CD14-positive monocyte (primary cell): ENCODE results near the gene AP2B1. TPM values are rescaled to one million over a fixed set of nuclear protein-coding genes. Genes with fewer than 3 reads are reported as not detected.

Source experiments
- DNase-seq, 3 donors: peaks; one replicate each; pipeline ENCODE4 v3.0.0-alpha.2; 2011 to 2022
- H2AFZ ChIP-seq: 2 replicates; pipeline ENCODE4 v1.6.0; 2012; ENCODE audit warnings: mild to moderate bottlenecking, low read depth, low read length, inconsistent platforms; ENCODE audit not compliant: insufficient read depth, poor library complexity, severe bottlenecking
- H3K27ac ChIP-seq, 2 donors: 1 replicate in 1 of 2; 2 replicates in 1 of 2; pipeline ENCODE4 v1.5.1; 2012 to 2013; ENCODE audit warnings: low read length in 2 of 2, control low read depth in 1 of 2, inconsistent platforms in 1 of 2, low read depth in 1 of 2, mild to moderate bottlenecking in 1 of 2
- H3K27me3 ChIP-seq, 2 donors: one replicate each; pipeline versions ENCODE4 v1.6.0 to v1.6.1; 2011 to 2013; ENCODE audit warnings: low read length in 2 of 2; ENCODE audit not compliant: control insufficient read depth in 2 of 2, insufficient read depth in 2 of 2
- H3K36me3 ChIP-seq, 2 donors: replicated peaks in 1 of 2; 1 replicate in 1 of 2; 2 replicates in 1 of 2; pipeline versions ENCODE4 v1.5.1 to v1.6.1; 2012 to 2013; ENCODE audit warnings: low read length in 2 of 2, control low read depth in 1 of 2, inconsistent platforms in 1 of 2, mild to moderate bottlenecking in 1 of 2; ENCODE audit not compliant: insufficient read depth in 2 of 2, control insufficient read depth in 1 of 2
- H3K4me1 ChIP-seq, 2 donors: 1 replicate in 1 of 2; 2 replicates in 1 of 2; pipeline versions ENCODE4 v1.5.1 to v1.6.1; 2012 to 2013; ENCODE audit warnings: low read length in 2 of 2, control low read depth in 1 of 2, inconsistent platforms in 1 of 2, mild to moderate bottlenecking in 1 of 2, moderate library complexity in 1 of 2; ENCODE audit not compliant: insufficient read depth in 2 of 2, control insufficient read depth in 1 of 2
- H3K4me2 ChIP-seq: replicated peaks from 2 replicates; pipeline ENCODE3; 2012; ENCODE audit warnings: low read length, moderate library complexity, mild to moderate bottlenecking; ENCODE audit not compliant: poor library complexity, severe bottlenecking; ENCODE audit errors: extremely low read depth
- H3K4me3 ChIP-seq, 3 experiments: fragments of 200-600 bp in 1 of 3; sonication (generic) in 1 of 3; replicated peaks in 1 of 3; 1 replicate in 2 of 3; 2 replicates in 1 of 3; pipeline ENCODE4 v1.5.1; 2011 to 2013; ENCODE audit warnings: low read length in 3 of 3, mild to moderate bottlenecking in 3 of 3, control low read depth in 2 of 3, low read depth in 2 of 3, inconsistent platforms in 1 of 3, moderate library complexity in 1 of 3
- H3K79me2 ChIP-seq: 2 replicates; pipeline ENCODE4 v1.6.0; 2012; ENCODE audit warnings: mild to moderate bottlenecking, control low read depth, inconsistent platforms, low read length, moderate library complexity; ENCODE audit not compliant: insufficient read depth
- H3K9ac ChIP-seq: 2 replicates; pipeline ENCODE4 v1.6.0; 2017; ENCODE audit warnings: low read length, mild to moderate bottlenecking; ENCODE audit not compliant: insufficient read depth, poor library complexity, severe bottlenecking
- H3K9me3 ChIP-seq, 2 donors: replicated peaks in 1 of 2; 1 replicate in 1 of 2; 2 replicates in 1 of 2; pipeline versions ENCODE4 v1.5.1 to v1.6.1; 2012 to 2013; ENCODE audit warnings: low read length in 2 of 2, control low read depth in 1 of 2; ENCODE audit not compliant: control insufficient read depth in 1 of 2, insufficient read depth in 1 of 2
- H4K20me1 ChIP-seq: 2 replicates; pipeline ENCODE4 v1.6.0; 2012; ENCODE audit warnings: mild to moderate bottlenecking, low read length, control low read depth, moderate library complexity; ENCODE audit not compliant: insufficient read depth
- H3K27ac Mint-ChIP-seq, 7 donors: one replicate each; pipeline ENCODE4 v1.8.0; 2020; ENCODE audit warnings: mild to moderate bottlenecking in 7 of 7, mixed read lengths in 7 of 7, moderate library complexity in 6 of 7, inconsistent platforms in 2 of 7
- H3K27me3 Mint-ChIP-seq, 3 donors: one replicate each; pipeline ENCODE4 v1.8.0; 2021 to 2022; ENCODE audit warnings: low read depth in 3 of 3, mild to moderate bottlenecking in 3 of 3, mixed read lengths in 3 of 3, moderate library complexity in 3 of 3, inconsistent platforms in 1 of 3
- H3K36me3 Mint-ChIP-seq, 2 donors: one replicate each; pipeline ENCODE4 v1.8.0; 2020; ENCODE audit warnings: mixed read lengths in 2 of 2, inconsistent platforms in 1 of 2, mild to moderate bottlenecking in 1 of 2
- H3K4me1 Mint-ChIP-seq: one replicate; pipeline ENCODE4 v1.8.0; 2020; ENCODE audit warnings: mild to moderate bottlenecking, mixed read lengths
- H3K4me3 Mint-ChIP-seq, 2 donors: one replicate each; pipeline ENCODE4 v1.8.0; 2020; ENCODE audit warnings: mild to moderate bottlenecking in 2 of 2, mixed read lengths in 2 of 2, moderate library complexity in 1 of 2
- H3K9me3 Mint-ChIP-seq, 7 donors: one replicate each; pipeline ENCODE4 v1.8.0; 2020 to 2022; ENCODE audit warnings: mixed read lengths in 7 of 7, mild to moderate bottlenecking in 6 of 7, moderate library complexity in 6 of 7, inconsistent platforms in 2 of 7
- WGBS: methylation state at CpG from one replicate; pipeline ENCODE4 v1.1.5; 2013; ENCODE audit warnings: missing lambda C conversion rate; ENCODE audit not compliant: insufficient coverage; 5-methylcytosine and 5-hydroxymethylcytosine counted together
- intact Hi-C, 2 donors: fragments of 100-400 bp; cut with micrococcal nuclease; formaldehyde crosslinking; loops; one replicate each; pipeline versions ENCODE4 v1.15.0 to v1.15.1; 2023
- polyA plus RNA-seq, 3 donors: library from polyadenylated mRNA; depleted of rRNA in 1 of 3; unstranded in 2 of 3; stranded (reverse) in 1 of 3; fragments of 300-500 nt in 2 of 3; fragments of >200 nt in 1 of 3; fragmentation: Illumina TruSeq in 2 of 3; gene quantifications; 1 replicate in 2 of 3; 2 replicates in 1 of 3; pipeline ENCODE4 v1.2.3, GENCODE V29; 2012 to 2021
- TF ChIP-seq, protein P1 (sequence below): fragments of 200-600 bp; IDR thresholded peaks from one replicate; pipeline ENCODE4 v1.8.0; 2022; ENCODE audit warnings: antibody characterized with exemption, mild to moderate bottlenecking

The AP2B1 gene
- polyA plus RNA-seq, 3 donors: 28.7 to 44.2 (median 29.4) TPM

DNA sequence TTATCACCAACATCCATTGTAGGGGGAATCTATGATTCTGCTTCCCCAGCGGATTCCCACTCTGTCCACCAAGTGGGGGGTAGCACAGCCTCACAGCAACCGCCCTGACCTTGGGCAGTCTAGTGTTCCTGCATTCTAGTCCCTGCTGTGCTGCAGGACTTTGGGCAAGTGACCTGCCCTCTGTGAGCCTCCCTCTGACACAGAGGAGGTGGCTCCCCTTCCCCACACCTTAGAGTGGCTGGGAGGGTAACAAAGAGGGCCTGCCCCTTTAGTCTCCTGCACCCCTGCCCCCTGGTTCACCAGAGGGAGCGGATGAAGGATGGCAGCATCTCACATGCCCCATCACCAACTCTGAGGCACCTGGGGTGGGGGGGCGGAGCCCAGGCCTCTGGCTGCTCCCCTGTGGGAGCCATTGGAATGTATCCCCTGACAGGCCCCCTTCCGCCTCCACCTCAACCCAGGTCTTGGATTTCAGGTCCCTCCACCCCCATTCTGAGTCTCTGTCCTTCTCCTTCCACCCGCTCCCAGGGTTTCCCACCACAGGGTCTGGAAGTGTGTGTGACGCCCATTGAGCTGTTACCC, 155.9 kb downstream of the AP2B1 start:
- Histone ChIP-seq H3K79me2 (no peaks in the 10 kb centered on the region), H3K9ac (no peak overlapping the region), H3K27me3 (peaks cover 7 to 30% of the 10 kb centered on the region in 2 donors), H2AFZ (no peak overlapping the region), H3K4me1 (no peaks in the 10 kb centered on the region), H3K9me3 (no peaks in the 10 kb centered on the region), H3K27ac (no peak overlapping the region), H3K4me2 (no peak overlapping the region), H4K20me1 (no peaks in the 10 kb centered on the region), H3K36me3 (no peaks in the 10 kb centered on the region), H3K4me3 (no peak overlapping the region)
- intact Hi-C loops: loop anchor here in 1 of 2 donors (10.0 kb wide), 1 partner anchor 578 kb away; no protein-coding TSS in a partner anchor
- Mint-ChIP-seq H3K4me1 (peaks cover 6% of the 10 kb centered on the region), H3K27me3 (peaks cover 29 to 46% (median 40%) of the 10 kb centered on the region in 3 donors), H3K27ac (no peak overlapping the region), H3K9me3 (peaks cover 0 to 8% (median 0%) of the 10 kb centered on the region in 7 donors), H3K4me3 (no peak overlapping the region), H3K36me3 (no peaks in the 10 kb centered on the region)
- TF ChIP-seq, protein P1, sequence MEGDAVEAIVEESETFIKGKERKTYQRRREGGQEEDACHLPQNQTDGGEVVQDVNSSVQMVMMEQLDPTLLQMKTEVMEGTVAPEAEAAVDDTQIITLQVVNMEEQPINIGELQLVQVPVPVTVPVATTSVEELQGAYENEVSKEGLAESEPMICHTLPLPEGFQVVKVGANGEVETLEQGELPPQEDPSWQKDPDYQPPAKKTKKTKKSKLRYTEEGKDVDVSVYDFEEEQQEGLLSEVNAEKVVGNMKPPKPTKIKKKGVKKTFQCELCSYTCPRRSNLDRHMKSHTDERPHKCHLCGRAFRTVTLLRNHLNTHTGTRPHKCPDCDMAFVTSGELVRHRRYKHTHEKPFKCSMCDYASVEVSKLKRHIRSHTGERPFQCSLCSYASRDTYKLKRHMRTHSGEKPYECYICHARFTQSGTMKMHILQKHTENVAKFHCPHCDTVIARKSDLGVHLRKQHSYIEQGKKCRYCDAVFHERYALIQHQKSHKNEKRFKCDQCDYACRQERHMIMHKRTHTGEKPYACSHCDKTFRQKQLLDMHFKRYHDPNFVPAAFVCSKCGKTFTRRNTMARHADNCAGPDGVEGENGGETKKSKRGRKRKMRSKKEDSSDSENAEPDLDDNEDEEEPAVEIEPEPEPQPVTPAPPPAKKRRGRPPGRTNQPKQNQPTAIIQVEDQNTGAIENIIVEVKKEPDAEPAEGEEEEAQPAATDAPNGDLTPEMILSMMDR: no peak
- DNase-seq: no peak
- WGBS: 79% methylated on average over 4 of the region's 7 CpGs

DNA sequence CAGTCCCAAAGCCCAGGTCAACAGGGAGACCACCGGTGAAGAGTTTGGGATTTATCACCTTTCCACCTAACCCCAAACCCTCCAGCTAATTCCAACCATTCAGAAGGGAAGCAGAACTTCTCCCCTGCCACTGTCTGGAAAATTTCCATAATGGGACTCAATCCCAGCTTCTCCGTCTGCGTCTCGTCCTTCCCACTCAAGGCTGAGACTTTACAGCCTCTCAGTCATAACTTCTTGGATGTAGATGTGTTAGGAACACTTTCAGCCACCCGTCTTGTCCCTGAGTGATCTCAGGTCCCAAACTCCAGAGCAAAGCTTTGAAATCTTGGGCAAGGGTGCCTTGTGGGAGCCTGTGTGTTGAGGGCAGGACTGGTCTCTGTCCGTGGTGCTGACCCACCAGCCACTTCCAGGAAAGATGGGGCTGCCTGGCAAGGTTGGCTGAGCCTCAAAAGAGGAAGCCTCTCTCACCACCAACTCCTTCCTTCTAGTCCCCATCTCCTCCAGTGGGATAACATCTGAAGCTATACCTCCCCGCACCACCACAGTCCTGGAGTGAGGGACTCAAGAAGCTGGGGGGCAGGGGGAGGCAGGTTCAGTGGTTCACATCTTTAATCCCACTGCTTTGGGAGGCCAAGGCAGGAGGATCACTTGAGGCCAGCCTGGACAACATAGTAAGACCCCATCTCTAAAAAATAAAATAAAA, 156.7 kb downstream of the AP2B1 start:
- DNase-seq: no peak
- intact Hi-C loops: loop anchor here in 1 of 2 donors (10.0 kb wide), 1 partner anchor 579 kb away; no protein-coding TSS in a partner anchor

More for the DNA sequence above, 156.7 kb downstream of the AP2B1 start:
- Histone ChIP-seq H2AFZ (no peak overlapping the region), H3K9ac (no peak overlapping the region), H4K20me1 (no peaks in the 10 kb centered on the region), H3K27ac (no peak overlapping the region), H3K4me1 (no peaks in the 10 kb centered on the region), H3K79me2 (no peaks in the 10 kb centered on the region), H3K9me3 (peaks cover 0 to 3% of the 10 kb centered on the region in 2 donors), H3K4me3 (no peak overlapping the region), H3K27me3 (peaks cover 7 to 38% of the 10 kb centered on the region in 2 donors), H3K36me3 (no peaks in the 10 kb centered on the region), H3K4me2 (no peak overlapping the region)
- H3K27ac Mint-ChIP-seq: peak overlapping the region in 1 of 7 donors; percentile 8
- H3K27me3 Mint-ChIP-seq: peaks cover 35 to 49% (median 46%) of the 10 kb centered on the region in 3 donors
- no peak overlapping the region for H3K4me3 Mint-ChIP-seq
- TF ChIP-seq, protein P1: no peak
- H3K9me3 Mint-ChIP-seq: peaks cover 0 to 8% (median 0%) of the 10 kb centered on the region in 7 donors
- H3K36me3 Mint-ChIP-seq: no peaks in the 10 kb centered on the region
- 59% methylated on average over 2 of the region's 7 CpGs for WGBS
- peaks cover 6% of the 10 kb centered on the region for H3K4me1 Mint-ChIP-seq
